NCI-H2107 treated with DMSO at 0.1 percent for 48 hours (cell line): ENCODE results near the gene METAP1.
"Not testable (repeated sequence)": the region's sequence is repeated elsewhere in the genome, so short reads cannot be mapped to it uniquely, and the experiment has no call there.

Experiments used
- DNase-seq: peaks from one replicate; lab custom pipeline; 2025; ENCODE audit not compliant: unreplicated experiment; lab: John Stamatoyannopoulos, UW

METAP1 gene

GRCh38 chr4:99054428-99054994 lies 59.0 kb downstream of the METAP1 start:
- DNase-seq, result peak; percentile 14

- DNase-seq, result no peak
Measured at GRCh38 chr4:99058228-99058627, 62.7 kb downstream of the METAP1 start.

- no peak for DNase-seq
Measured at GRCh38 chr4:99059550-99059949, 64.0 kb downstream of the METAP1 start.

- no peak for DNase-seq
Measured at GRCh38 chr4:99061048-99061700, 65.7 kb downstream of the METAP1 start.

GRCh38 chr4:99062120-99062519 lies 66.6 kb downstream of the METAP1 start:
- DNase-seq, result peak; percentile 38

GRCh38 chr4:99065521-99065920 lies 70.0 kb downstream of the METAP1 start:
- DNase-seq, result not testable (repeated sequence)

GRCh38 chr4:99067617-99068016 lies 72.1 kb downstream of the METAP1 start:
- no peak for DNase-seq

- no peak for DNase-seq
Measured at GRCh38 chr4:99071159-99071558, 75.6 kb downstream of the METAP1 start.

GRCh38 chr4:99074816-99075215 lies 79.3 kb downstream of the METAP1 start:
- no peak for DNase-seq

GRCh38 chr4:99076292-99076976 lies 80.9 kb downstream of the METAP1 start:
- DNase-seq, result no peak

- DNase-seq, result no peak
Measured at GRCh38 chr4:99077177-99077576, 81.7 kb downstream of the METAP1 start.

GRCh38 chr4:99078336-99078735 lies 82.8 kb downstream of the METAP1 start:
- no peak for DNase-seq

GRCh38 chr4:99078931-99079624 lies 83.6 kb downstream of the METAP1 start:
- DNase-seq, result peak; percentile 47

GRCh38 chr4:99079625-99080295 lies 84.2 kb downstream of the METAP1 start:
- peak; percentile 47 for DNase-seq

GRCh38 chr4:99080869-99081268 lies 85.3 kb downstream of the METAP1 start:
- DNase-seq, result not testable (repeated sequence)

- DNase-seq, result no peak
Measured at GRCh38 chr4:99082192-99082591, 86.7 kb downstream of the METAP1 start.

- DNase-seq, result no peak
Measured at GRCh38 chr4:99084595-99084994, 89.1 kb downstream of the METAP1 start.

GRCh38 chr4:99088023-99088449 lies 92.5 kb downstream of the METAP1 start:
- DNase-seq, result no peak

- peak; percentile 54 for DNase-seq
Measured at GRCh38 chr4:99088481-99089365, 93.2 kb downstream of the METAP1 start, which contains the start of gene ADH5. Gene ADH5, minus strand, starts transcription at chr4:99088788. Its CDS starts 88 bp downstream, at chr4:99088700.
